Measurements from ENCODE around the gene CDY1. TPM values are rescaled to one million over a fixed set of nuclear protein-coding genes. Genes with fewer than 3 reads are reported as not detected.
"Not testable (repeated sequence)": the region's sequence is repeated elsewhere in the genome, so short reads cannot be mapped to it uniquely, and the experiment has no call there.

Gene CDY1, protein sequence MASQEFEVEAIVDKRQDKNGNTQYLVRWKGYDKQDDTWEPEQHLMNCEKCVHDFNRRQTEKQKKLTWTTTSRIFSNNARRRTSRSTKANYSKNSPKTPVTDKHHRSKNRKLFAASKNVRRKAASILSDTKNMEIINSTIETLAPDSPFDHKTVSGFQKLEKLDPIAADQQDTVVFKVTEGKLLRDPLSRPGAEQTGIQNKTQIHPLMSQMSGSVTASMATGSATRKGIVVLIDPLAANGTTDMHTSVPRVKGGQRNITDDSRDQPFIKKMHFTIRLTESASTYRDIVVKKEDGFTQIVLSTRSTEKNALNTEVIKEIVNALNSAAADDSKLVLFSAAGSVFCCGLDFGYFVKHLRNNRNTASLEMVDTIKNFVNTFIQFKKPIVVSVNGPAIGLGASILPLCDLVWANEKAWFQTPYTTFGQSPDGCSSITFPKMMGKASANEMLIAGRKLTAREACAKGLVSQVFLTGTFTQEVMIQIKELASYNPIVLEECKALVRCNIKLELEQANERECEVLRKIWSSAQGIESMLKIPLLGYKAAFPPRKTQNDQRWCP
- total RNA-seq (2021), result not detected in 2 replicates
- not detected for Bru-seq, nascent RNA
- BruChase-seq, experiment 1, labeled RNA remaining after a 2-hour chase, result not detected
- BruChase-seq, experiment 2, labeled RNA remaining after a 6-hour chase, result not detected
- long read RNA-seq, result 0 reads

DNA sequence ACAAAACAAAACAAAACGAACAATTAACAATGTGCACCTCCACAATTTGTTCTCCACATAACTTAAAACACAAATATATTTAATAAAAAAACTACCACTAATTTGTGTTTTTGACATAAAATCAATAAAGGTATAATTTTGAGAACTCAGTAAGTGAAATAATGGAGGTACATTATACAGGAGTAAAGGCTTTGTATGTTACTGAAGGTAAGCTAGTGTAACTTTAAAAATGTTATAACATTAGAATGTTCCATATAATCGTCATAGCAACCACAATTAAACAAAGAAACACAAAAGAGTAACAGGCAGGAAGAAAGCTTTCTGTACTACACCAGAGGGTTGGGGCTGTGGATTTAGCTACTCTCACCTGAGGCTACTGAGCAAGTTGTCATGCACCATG is at the start of gene CDY1:
CDY1 (plus strand) TSS at position 301 of the 400 bp plus-strand sequence. CDS start 326 bp downstream, outside the sequence.
- H3K27me3 ChIP-seq (replicated peaks; ENCODE audit: insufficient read depth, low read depth, low read length, poor library complexity); CTCF ChIA-PET; BruUV-seq (replicated peaks); POLR2A ChIA-PET (ENCODE audit: low non-redundant PET); H3K36me3 ChIP-seq (ENCODE audit: insufficient read depth, low read length, poor library complexity, severe bottlenecking); H3K27ac ChIP-seq (ENCODE audit: low read depth, low read length, poor library complexity, severe bottlenecking); H3K4me3 ChIP-seq (ENCODE audit: low read depth, low read length, poor library complexity, severe bottlenecking); H3K4me1 ChIP-seq (ENCODE audit: insufficient read depth, low read length, poor library complexity, severe bottlenecking); H3K9me3 ChIP-seq (ENCODE audit: low read depth, low read length, poor library complexity, severe bottlenecking); DNase-seq (ENCODE audit: low spot score); intact Hi-C loops (cut with micrococcal nuclease; ENCODE audit: unreplicated experiment): not testable (repeated sequence)

- CTCF ChIA-PET; intact Hi-C loops (cut with micrococcal nuclease; ENCODE audit: unreplicated experiment); POLR2A ChIA-PET (ENCODE audit: low non-redundant PET); DNase-seq (ENCODE audit: low spot score); H3K9me3 ChIP-seq (ENCODE audit: low read depth, low read length, poor library complexity, severe bottlenecking); H3K36me3 ChIP-seq (ENCODE audit: insufficient read depth, low read length, poor library complexity, severe bottlenecking); H3K4me3 ChIP-seq (ENCODE audit: low read depth, low read length, poor library complexity, severe bottlenecking); H3K4me1 ChIP-seq (ENCODE audit: insufficient read depth, low read length, poor library complexity, severe bottlenecking); BruUV-seq (replicated peaks); H3K27me3 ChIP-seq (replicated peaks; ENCODE audit: insufficient read depth, low read depth, low read length, poor library complexity); H3K27ac ChIP-seq (ENCODE audit: low read depth, low read length, poor library complexity, severe bottlenecking): not testable (repeated sequence)
These were observed 28.6 kb upstream of the CDY1 start for GRCh38 chrY:25593336-25593735.

- H3K4me3 ChIP-seq (ENCODE audit: low read depth, low read length, poor library complexity, severe bottlenecking); H3K27me3 ChIP-seq (replicated peaks; ENCODE audit: insufficient read depth, low read depth, low read length, poor library complexity); CTCF ChIA-PET; H3K9me3 ChIP-seq (ENCODE audit: low read depth, low read length, poor library complexity, severe bottlenecking); H3K36me3 ChIP-seq (ENCODE audit: insufficient read depth, low read length, poor library complexity, severe bottlenecking); BruUV-seq (replicated peaks); DNase-seq (ENCODE audit: low spot score); intact Hi-C loops (cut with micrococcal nuclease; ENCODE audit: unreplicated experiment); POLR2A ChIA-PET (ENCODE audit: low non-redundant PET); H3K4me1 ChIP-seq (ENCODE audit: insufficient read depth, low read length, poor library complexity, severe bottlenecking); H3K27ac ChIP-seq (ENCODE audit: low read depth, low read length, poor library complexity, severe bottlenecking): not testable (repeated sequence)
These were observed 1.7 kb upstream of the CDY1 start for GRCh38 chrY:25620209-25620608.

- CTCF ChIA-PET; H3K27me3 ChIP-seq (replicated peaks; ENCODE audit: insufficient read depth, low read depth, low read length, poor library complexity): not testable (repeated sequence)
These were observed 4.6 kb downstream of the CDY1 start for GRCh38 chrY:25626524-25626923.

GRCh38 chrY:25630383-25631112 is 8.6 kb downstream of the CDY1 start:
- intact Hi-C loops (cut with micrococcal nuclease; ENCODE audit: unreplicated experiment); BruUV-seq (replicated peaks): not testable (repeated sequence)

More at GRCh38 chrY:25626524-25626923, 4.6 kb downstream of the CDY1 start:
- H3K27ac ChIP-seq (ENCODE audit: low read depth, low read length, poor library complexity, severe bottlenecking); BruUV-seq (replicated peaks); intact Hi-C loops (cut with micrococcal nuclease; ENCODE audit: unreplicated experiment); H3K4me3 ChIP-seq (ENCODE audit: low read depth, low read length, poor library complexity, severe bottlenecking); H3K4me1 ChIP-seq (ENCODE audit: insufficient read depth, low read length, poor library complexity, severe bottlenecking); H3K36me3 ChIP-seq (ENCODE audit: insufficient read depth, low read length, poor library complexity, severe bottlenecking); H3K9me3 ChIP-seq (ENCODE audit: low read depth, low read length, poor library complexity, severe bottlenecking); POLR2A ChIA-PET (ENCODE audit: low non-redundant PET); DNase-seq (ENCODE audit: low spot score): not testable (repeated sequence)

DNA sequence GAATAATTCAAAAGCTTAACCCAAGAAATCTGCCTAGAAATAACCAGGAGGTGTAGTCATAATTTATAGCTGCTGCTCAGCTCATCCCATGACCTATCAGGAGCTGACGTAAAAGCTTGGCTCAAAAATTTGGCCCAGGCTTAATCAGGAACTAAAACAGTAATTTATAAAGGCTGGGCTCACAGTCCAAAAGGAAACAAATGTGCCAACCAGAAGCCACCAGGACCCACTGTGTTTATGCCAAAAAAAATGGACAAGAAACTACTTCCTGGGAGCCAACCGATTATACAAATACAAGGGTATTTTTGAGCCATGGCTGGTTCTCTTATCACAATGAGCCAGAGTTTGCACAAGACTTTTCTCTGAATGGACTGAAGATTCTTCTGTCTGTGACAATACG is 17.9 kb downstream of the CDY1 start:
- CTCF ChIA-PET; BruUV-seq (replicated peaks); H3K27me3 ChIP-seq (replicated peaks; ENCODE audit: insufficient read depth, low read depth, low read length, poor library complexity); POLR2A ChIA-PET (ENCODE audit: low non-redundant PET); H3K9me3 ChIP-seq (ENCODE audit: low read depth, low read length, poor library complexity, severe bottlenecking); DNase-seq (ENCODE audit: low spot score); intact Hi-C loops (cut with micrococcal nuclease; ENCODE audit: unreplicated experiment); H3K4me3 ChIP-seq (ENCODE audit: low read depth, low read length, poor library complexity, severe bottlenecking); H3K36me3 ChIP-seq (ENCODE audit: insufficient read depth, low read length, poor library complexity, severe bottlenecking); H3K4me1 ChIP-seq (ENCODE audit: insufficient read depth, low read length, poor library complexity, severe bottlenecking); H3K27ac ChIP-seq (ENCODE audit: low read depth, low read length, poor library complexity, severe bottlenecking): not testable (repeated sequence)

More at GRCh38 chrY:25630383-25631112, 8.6 kb downstream of the CDY1 start:
- DNase-seq (ENCODE audit: low spot score); CTCF ChIA-PET; H3K4me1 ChIP-seq (ENCODE audit: insufficient read depth, low read length, poor library complexity, severe bottlenecking); H3K4me3 ChIP-seq (ENCODE audit: low read depth, low read length, poor library complexity, severe bottlenecking); POLR2A ChIA-PET (ENCODE audit: low non-redundant PET); H3K27me3 ChIP-seq (replicated peaks; ENCODE audit: insufficient read depth, low read depth, low read length, poor library complexity); H3K36me3 ChIP-seq (ENCODE audit: insufficient read depth, low read length, poor library complexity, severe bottlenecking); H3K27ac ChIP-seq (ENCODE audit: low read depth, low read length, poor library complexity, severe bottlenecking); H3K9me3 ChIP-seq (ENCODE audit: low read depth, low read length, poor library complexity, severe bottlenecking): not testable (repeated sequence)

GRCh38 chrY:25643024-25643915 is 21.4 kb downstream of the CDY1 start:
- BruUV-seq (replicated peaks); H3K4me3 ChIP-seq (ENCODE audit: low read depth, low read length, poor library complexity, severe bottlenecking); CTCF ChIA-PET; H3K27ac ChIP-seq (ENCODE audit: low read depth, low read length, poor library complexity, severe bottlenecking); H3K9me3 ChIP-seq (ENCODE audit: low read depth, low read length, poor library complexity, severe bottlenecking); POLR2A ChIA-PET (ENCODE audit: low non-redundant PET); H3K4me1 ChIP-seq (ENCODE audit: insufficient read depth, low read length, poor library complexity, severe bottlenecking); H3K36me3 ChIP-seq (ENCODE audit: insufficient read depth, low read length, poor library complexity, severe bottlenecking); H3K27me3 ChIP-seq (replicated peaks; ENCODE audit: insufficient read depth, low read depth, low read length, poor library complexity); intact Hi-C loops (cut with micrococcal nuclease; ENCODE audit: unreplicated experiment); DNase-seq (ENCODE audit: low spot score): not testable (repeated sequence)

All from A673 (cell line).